ENCODE results near the gene PRCP.

- TF ChIP-seq MAX (CRISPR knock-in tag; IDR thresholded peaks at IDR 0.05) (no peak), FOXP1 (CRISPR knock-in tag; IDR thresholded peaks at IDR 0.05; ENCODE audit: borderline replicate concordance) (no peak), TCF7 (CRISPR knock-in tag; IDR thresholded peaks at IDR 0.05; ENCODE audit: low read depth) (no peak), CTCF (IDR thresholded peaks at IDR 0.05) (no peak), FOXJ3 (CRISPR knock-in tag; IDR thresholded peaks at IDR 0.05; ENCODE audit: borderline replicate concordance) (no peak), ZNF138 (CRISPR knock-in tag; conservative IDR thresholded peaks at IDR 0.05) (no peak), ZNF512 (CRISPR knock-in tag; IDR thresholded peaks at IDR 0.05; ENCODE audit: borderline replicate concordance) (no peak), ZNF423 (CRISPR knock-in tag; IDR thresholded peaks at IDR 0.05) (no peak), ZBTB21 (CRISPR knock-in tag; IDR thresholded peaks at IDR 0.05; ENCODE audit: borderline replicate concordance) (no peak)
These were observed 26.3 kb downstream of the PRCP start for GRCh38 chr11:82873919-82874333.
